Bronchial epithelial cell (primary cell): ENCODE measurements around the gene UBL4A. TPM values are rescaled to one million over a fixed set of nuclear protein-coding genes. Genes with fewer than 3 reads are reported as not detected.
A peak's percentile ranks its signal among the peaks of the same experiment; 100 is the strongest.

Source experiments
- DNase-seq: peaks from one replicate; pipeline ENCODE4 v3.0.0-alpha.2; 2010; ENCODE audit warnings: low read depth
- FAIRE-seq: peaks from 2 replicates; lab custom pipeline; 2011; peaks lifted over from hg19 to GRCh38; lab: Jason Lieb, UNC
- H3K27me3 ChIP-seq: 2 replicates; pipeline ENCODE4 v1.5.1; 2011; ENCODE audit warnings: low read length; ENCODE audit not compliant: control insufficient read depth, insufficient read depth
- H3K36me3 ChIP-seq: 2 replicates; pipeline ENCODE4 v1.5.1; 2011; ENCODE audit warnings: low read length; ENCODE audit not compliant: control insufficient read depth, insufficient read depth
- H3K4me3 ChIP-seq: 2 replicates; pipeline ENCODE4 v1.5.1; 2011; ENCODE audit warnings: mild to moderate bottlenecking, low read depth, low read length, control low read depth
- CTCF ChIP-seq: IDR thresholded peaks from 2 replicates; pipeline ENCODE4 v1.5.1; 2011; ENCODE audit warnings: mild to moderate bottlenecking, moderate library complexity, low read length, control low read depth, inconsistent platforms; ENCODE audit not compliant: insufficient read depth, severe bottlenecking
- total RNA-seq: library from RNA; depleted of rRNA; stranded (reverse); fragments of >200 nt; gene quantifications from 2 replicates; pipeline ENCODE4 v1.2.1, GENCODE V29; 2014

Gene UBL4A
- total RNA-seq, 1 donor from 2014 or later, result 59.2 TPM

GRCh38 chrX:154488336-154489075 is 2.1 kb upstream of the UBL4A start:
- Histone ChIP-seq H3K4me3 (no peak overlapping the region), H3K36me3 (peaks cover 8% of the 10 kb centered on the region), H3K27me3 (no peaks in the 10 kb centered on the region)
- DNase-seq, result no peak
- no peak for TF ChIP-seq CTCF
- no peak for FAIRE-seq

- TF ChIP-seq CTCF, result no peak
- DNase-seq (no peak), FAIRE-seq (no peak)
Observed at GRCh38 chrX:154487518-154488290, 1.3 kb upstream of the UBL4A start.

DNA sequence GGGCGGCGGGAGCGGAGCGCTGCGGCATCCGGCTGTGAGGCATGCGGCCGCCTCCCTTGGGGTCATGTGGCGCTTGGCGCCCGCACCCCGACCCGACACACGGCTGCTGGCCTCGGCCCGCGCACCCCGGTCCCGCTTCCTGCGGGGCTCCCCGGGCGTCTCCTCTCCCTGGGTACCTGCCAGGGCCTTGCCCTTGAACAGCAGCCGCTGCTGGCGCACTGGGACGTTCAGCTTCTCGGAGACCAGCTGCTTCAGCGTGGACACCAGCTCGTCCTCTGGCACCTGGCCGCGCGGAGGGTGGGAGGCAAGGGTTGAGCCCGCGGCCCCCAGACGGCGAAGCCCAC is 391 bp downstream of the UBL4A start:
- TF ChIP-seq CTCF, result no peak
- FAIRE-seq (no peak), DNase-seq (no peak)
- Histone ChIP-seq H3K4me3 (peak overlapping the region; percentile 54), H3K27me3 (no peaks in the 10 kb centered on the region), H3K36me3 (peaks cover 8% of the 10 kb centered on the region)

More at GRCh38 chrX:154487518-154488290, 1.3 kb upstream of the UBL4A start:
- Histone ChIP-seq H3K36me3 (peaks cover 8% of the 10 kb centered on the region), H3K4me3 (no peak overlapping the region), H3K27me3 (no peaks in the 10 kb centered on the region)

- Histone ChIP-seq H3K4me3 (peak overlapping the region; percentile 54), H3K36me3 (peaks cover 8% of the 10 kb centered on the region), H3K27me3 (no peaks in the 10 kb centered on the region)
- no peak for TF ChIP-seq CTCF
- FAIRE-seq, result no peak
- no peak for DNase-seq
Observed at GRCh38 chrX:154485150-154486051, 1.0 kb downstream of the UBL4A start.

- no peak for FAIRE-seq
- DNase-seq, result peak; percentile 29
Observed at GRCh38 chrX:154484255-154485149, 1.9 kb downstream of the UBL4A start.

More at GRCh38 chrX:154484255-154485149, 1.9 kb downstream of the UBL4A start:
- Histone ChIP-seq H3K4me3 (no peak overlapping the region), H3K36me3 (peaks cover 8% of the 10 kb centered on the region), H3K27me3 (no peaks in the 10 kb centered on the region)
- no peak for TF ChIP-seq CTCF
